B cell (primary cell): Measurements from ENCODE around the gene ERVFRD-1.

ENCODE experiments used
- CTCF ChIP-seq: fragments of 200-600 bp; IDR thresholded peaks from one replicate; pipeline ENCODE4 v1.8.0; 2022; ENCODE audit warnings: antibody characterized with exemption, mild to moderate bottlenecking
- EZH2 ChIP-seq: IDR thresholded peaks from 2 replicates; pipeline ENCODE4 v1.6.1; 2012; ENCODE audit warnings: borderline replicate concordance, low read depth, mild to moderate bottlenecking, moderate library complexity, low read length; ENCODE audit not compliant: insufficient read depth, poor library complexity, severe bottlenecking

DNA sequence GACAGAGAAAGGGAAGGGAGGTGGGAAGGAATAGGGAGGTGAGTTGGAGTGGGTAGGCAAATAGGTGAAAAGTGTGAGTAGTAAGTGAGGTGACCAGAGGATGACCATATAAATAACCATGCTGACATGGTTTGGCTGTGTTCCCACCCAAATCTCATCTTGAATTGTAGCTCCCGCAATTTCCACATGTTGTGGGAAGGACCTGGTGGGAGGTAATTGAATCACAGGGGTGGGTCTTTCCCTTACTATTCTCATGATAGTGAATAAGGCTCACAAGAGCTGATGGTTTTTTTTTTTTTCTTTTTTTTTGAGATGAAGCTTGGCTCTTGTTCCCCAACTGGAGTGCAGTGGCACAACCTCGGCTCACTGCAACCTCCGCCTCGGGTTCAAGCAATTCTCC is 39.4 kb downstream of the ERVFRD-1 start:
- TF ChIP-seq CTCF: no peak
- no peak for TF ChIP-seq EZH2
